HG02610 (cell line): ENCODE measurements around the gene MFAP1.
"Not testable (repeated sequence)": the region's sequence is repeated elsewhere in the genome, so short reads cannot be mapped to it uniquely, and the experiment has no call there.

ENCODE experiments used
- ATAC-seq: cut with Tn5 transposase; IDR thresholded peaks from one replicate; pipeline ENCODE4 v1.9.1; 2021; ENCODE audit warnings: mild to moderate bottlenecking, moderate library complexity; ENCODE audit not compliant: unreplicated experiment

The MFAP1 gene

GRCh38 chr15:43825305-43825704 lies 815 bp upstream of the MFAP1 start:
- ATAC-seq: not testable (repeated sequence)

- ATAC-seq: no peak
These were observed 3.0 kb downstream of the MFAP1 start for GRCh38 chr15:43821505-43821904.

DNA sequence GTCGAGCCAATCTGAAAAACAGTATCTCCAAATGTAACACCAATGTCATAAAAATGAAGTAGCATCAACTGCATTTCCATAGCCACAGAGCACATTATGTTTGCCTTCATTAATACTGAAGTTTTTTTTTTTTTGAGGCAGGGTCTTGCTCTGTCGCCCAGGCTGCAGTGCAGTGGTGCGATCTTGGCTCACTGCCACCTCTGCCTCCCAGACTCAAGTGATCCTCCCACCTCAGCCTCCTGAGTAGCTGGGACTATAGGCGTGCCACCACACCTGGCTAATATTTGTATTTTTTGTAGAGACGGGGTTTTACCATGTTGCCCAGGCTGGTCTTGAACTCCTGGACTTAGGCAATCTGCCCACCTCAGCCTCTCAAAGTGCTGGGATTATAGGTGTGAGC lies 9.4 kb downstream of the MFAP1 start:
- ATAC-seq: not testable (repeated sequence)

- ATAC-seq: peak; percentile 48
These were observed 15.4 kb downstream of the MFAP1 start for GRCh38 chr15:43808960-43809678.

DNA sequence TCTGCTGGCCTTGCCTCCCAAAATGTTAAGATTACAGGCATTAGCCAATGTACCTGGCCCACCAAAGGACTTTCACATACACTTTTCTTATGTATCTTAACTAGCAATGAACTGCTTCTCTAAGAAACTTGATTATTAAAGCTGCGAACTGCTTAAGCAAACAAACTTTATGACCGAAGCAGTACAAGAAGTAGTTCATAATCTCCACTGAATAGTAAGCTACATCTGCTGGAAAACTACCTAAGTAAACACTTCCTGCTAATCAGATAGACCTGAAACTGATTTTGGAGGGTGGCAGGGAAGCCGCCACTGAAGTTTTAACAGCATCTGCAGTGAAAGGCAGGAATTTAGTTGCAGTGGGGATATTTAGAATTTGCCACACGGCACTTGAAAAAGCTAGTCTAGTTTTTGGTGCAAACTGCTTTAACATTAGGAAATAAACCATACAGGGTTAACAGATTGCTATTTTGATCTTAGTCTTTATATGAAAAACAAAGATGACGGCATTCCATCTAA lies 16.0 kb downstream of the MFAP1 start:
- ATAC-seq: no peak

- ATAC-seq: not testable (repeated sequence)
These were observed 21.8 kb downstream of the MFAP1 start for GRCh38 chr15:43802676-43803075.

DNA sequence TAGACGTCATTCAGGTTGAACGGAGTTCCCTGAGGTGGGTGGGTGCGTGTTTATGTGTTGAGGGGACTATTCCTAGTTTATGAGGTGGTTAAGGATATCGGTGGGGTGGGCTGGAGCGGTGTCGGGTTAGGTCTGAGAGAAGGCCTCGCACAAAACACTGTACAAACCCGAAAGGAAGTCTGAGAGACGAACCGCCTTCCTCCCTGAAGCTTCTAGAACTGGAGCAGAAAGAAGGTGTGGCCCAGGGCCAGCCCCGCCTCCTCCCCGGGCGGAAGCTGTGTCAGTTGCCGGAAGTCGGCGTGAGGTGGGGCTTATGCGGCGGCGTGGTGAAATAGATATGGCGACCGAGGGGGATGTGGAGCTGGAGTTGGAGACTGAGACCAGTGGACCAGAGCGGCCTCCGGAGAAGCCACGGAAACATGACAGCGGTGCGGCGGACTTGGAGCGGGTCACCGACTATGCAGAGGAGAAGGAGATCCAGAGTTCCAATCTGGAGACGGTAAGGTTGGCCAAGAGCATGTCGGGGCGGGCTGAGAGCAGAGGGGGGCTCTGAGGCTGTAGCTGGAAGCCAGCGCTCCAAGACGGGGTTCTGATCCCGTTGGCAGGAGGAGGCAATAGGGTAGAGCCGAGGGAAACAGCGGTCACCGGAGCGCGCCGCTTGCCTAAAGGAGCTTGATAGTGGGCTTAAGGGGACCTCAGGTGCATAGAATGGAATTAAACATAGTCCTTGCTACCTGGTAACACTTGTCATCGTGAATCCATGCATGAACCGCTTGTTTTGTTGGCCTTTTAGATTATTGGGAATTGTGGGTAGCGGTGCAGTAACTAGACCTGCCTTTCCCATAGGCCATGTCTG lies 24.0 kb downstream of the MFAP1 start, which contains the start of gene HYPK:
Gene HYPK, plus strand, starts transcription at position 314 of the 856 bp plus-strand sequence. Its CDS starts 24 bp downstream, at position 338.
- ATAC-seq: peak; percentile 79

- no peak for ATAC-seq
These were observed 24.6 kb downstream of the MFAP1 start, which contains the start of gene SERINC4 for GRCh38 chr15:43799945-43800285. Gene SERINC4 (minus strand): TSS chr15:43800220. CDS start chr15:43799986, 234 bp downstream.

- ATAC-seq: no peak
These were observed 25.1 kb downstream of the MFAP1 start for GRCh38 chr15:43799209-43799944.

DNA sequence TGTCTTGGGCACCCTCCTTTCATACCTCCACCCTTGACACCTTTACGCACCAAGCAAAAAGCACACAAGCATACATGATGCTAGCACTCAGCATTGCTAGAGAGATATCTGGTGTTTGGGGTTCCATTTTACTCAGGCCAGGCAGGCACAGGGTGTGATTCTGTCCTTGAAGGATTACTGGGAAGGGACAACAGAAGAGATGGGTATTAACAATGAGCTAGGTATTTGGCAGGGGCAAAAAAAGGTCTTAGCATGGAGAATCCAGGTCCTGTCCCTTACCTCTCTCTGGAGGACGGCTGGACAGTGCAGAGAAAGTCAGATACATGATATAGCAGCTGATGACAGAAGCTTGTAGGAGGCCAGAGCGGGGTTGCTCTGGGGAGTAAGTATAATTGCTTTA lies 27.9 kb downstream of the MFAP1 start:
- no peak for ATAC-seq

GRCh38 chr15:43795997-43796396 lies 28.5 kb downstream of the MFAP1 start:
- ATAC-seq: no peak

- no peak for ATAC-seq
These were observed 29.3 kb downstream of the MFAP1 start for GRCh38 chr15:43795197-43795596.

DNA sequence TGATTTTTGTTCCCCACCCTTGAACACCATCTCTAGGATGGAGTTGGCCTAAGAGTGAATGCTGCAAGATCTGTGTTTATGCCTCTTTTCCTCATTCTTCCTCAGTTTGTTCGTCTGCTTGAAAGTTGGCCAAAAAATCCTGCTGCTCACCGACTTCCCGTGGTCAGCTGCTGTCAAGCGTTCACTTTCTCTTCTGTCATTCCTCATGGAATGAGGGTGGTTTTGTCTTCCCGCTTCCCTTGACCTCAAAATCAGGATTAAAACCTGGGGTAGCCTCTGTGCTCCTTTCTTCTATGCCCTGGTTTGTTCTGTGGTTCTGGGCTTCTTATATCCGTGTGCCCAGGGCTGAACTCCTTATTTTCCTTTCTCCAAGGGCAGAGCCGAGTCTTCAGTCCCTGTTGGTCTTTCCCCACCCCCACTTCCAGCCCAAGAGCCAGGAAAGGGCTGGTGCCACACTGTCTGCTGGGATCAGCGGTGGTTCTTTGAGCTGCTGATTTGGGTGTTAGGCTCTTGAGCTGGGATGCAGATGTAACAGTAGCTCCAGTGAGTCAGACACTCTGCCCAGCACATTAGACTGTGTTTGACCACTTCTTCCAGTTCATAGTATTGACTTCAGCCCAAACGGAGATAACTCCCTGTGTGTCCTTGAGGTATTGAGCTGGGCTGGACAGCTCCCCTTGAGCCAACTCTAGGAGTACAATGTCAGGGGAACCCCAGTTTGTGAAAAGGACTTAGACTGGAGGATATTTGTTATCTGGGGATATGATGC lies 30.0 kb downstream of the MFAP1 start:
- ATAC-seq: no peak

GRCh38 chr15:43793647-43794046 lies 30.8 kb downstream of the MFAP1 start:
- ATAC-seq: no peak

- no peak for ATAC-seq
These were observed 31.6 kb downstream of the MFAP1 start for GRCh38 chr15:43792761-43793476.

DNA sequence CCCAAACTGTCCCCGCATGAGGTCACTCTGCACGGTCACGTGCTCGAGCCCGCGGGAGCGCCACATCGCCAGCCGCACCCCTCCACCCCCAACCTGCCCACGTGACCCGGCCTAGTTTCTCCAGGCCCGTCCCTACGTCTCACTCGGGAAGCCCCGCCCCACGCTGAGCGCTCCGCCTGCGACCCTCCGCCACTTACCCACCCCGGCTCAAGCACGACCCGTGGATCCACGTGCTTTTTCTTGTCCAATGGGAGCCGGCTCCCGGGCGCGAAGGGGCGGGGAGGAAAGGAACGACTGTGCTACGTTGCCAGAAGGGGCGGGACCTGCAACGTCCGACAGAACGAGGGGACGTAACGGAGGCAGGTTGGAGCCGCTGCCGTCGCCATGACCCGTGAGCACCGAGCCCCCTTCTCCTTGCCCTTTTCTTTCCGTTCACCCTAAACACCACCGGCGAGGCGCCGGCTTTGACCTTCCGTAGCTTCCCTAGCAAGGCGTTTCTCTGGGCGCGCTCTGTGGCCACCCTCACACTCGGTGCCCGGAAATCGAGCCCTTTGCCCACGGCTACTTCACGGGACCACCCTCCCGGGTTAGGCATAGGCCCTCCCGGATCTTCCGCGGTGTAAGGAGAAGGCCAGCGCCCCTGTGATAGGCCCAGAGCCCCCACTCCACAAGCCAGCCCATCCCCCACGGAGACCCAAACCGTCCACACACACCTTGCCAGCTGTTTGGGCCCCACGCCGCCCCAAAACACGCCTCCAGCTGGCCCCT lies 32.3 kb downstream of the MFAP1 start, which contains the start of gene SERF2:
Gene SERF2, plus strand, starts transcription at position 328 of the 768 bp plus-strand sequence. Its CDS starts 57 bp downstream, at position 385.
- peak; percentile 90 for ATAC-seq

DNA sequence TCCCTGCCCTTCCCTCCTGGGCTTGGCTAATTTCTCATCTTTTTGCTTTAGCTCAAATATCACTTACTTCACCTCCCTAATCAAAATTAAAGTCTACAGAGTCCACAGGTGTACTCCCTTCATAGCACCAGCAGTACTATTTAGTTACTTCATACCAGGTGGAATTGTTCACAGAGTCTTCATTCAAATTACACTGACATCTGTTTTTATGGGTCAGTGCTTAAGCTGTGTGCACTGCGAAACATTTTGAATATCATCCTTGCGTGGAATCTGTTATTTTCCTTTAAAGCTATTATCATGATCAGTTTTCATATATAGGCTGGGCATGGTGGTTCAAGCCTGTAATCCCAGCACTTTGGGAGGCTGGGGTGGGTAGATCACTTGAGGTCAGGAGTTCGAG lies 35.1 kb downstream of the MFAP1 start:
- ATAC-seq: no peak

DNA sequence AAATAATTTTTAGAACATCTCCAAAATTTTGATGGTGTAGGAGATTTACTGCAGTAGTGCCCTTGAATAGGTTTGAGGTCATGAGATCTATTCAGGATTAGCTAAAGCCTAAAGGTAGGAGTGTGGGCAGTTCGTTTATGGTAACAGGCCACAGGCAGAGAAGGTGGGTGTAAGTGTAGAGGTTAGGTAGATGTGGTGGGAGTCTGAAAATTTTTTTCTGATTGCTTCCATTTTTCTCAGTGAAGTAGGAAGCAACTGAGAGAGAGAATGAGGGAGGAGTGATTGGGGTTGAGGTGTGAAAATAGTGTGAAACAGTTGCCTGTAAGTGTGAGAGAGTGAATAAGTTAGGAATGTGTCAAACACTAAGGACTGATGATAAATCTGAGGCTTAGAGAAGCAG lies 45.5 kb downstream of the MFAP1 start:
- no peak for ATAC-seq
